HepG2 (cell line): ENCODE data around the gene HLA-DMB. TPM values are rescaled to one million over a fixed set of nuclear protein-coding genes. Genes with fewer than 3 reads are reported as not detected.

Source experiments
- HNF4G ChIP-seq, 2 experiments: sonication (generic) in 1 of 2; formaldehyde crosslinking in 1 of 2; IDR thresholded peaks; 2 replicates each; pipeline versions ENCODE4 v1.4.0 to v1.6.1; 2011 to 2020; ENCODE audit warnings: borderline replicate concordance in 2 of 2, low read depth in 2 of 2, mild to moderate bottlenecking in 2 of 2, low read length in 1 of 2, missing genetic modification reagents in 1 of 2, moderate library complexity in 1 of 2
- KDM5B ChIP-seq: sonication (generic); formaldehyde crosslinking; IDR thresholded peaks from 2 replicates; pipeline ENCODE4 v1.4.0; 2020; ENCODE audit warnings: missing genetic modification reagents, mild to moderate bottlenecking, borderline replicate concordance
- MAZ ChIP-seq, 2 experiments: sonication (generic) in 1 of 2; formaldehyde crosslinking in 1 of 2; IDR thresholded peaks; 2 replicates each; pipeline versions ENCODE4 v1.5.0 to v1.6.1; 2012 to 2020; ENCODE audit warnings: low read depth in 2 of 2, mild to moderate bottlenecking in 2 of 2, borderline replicate concordance in 1 of 2, improper control_type of control experiment in 1 of 2, low read length in 1 of 2, missing genetic modification reagents in 1 of 2, moderate library complexity in 1 of 2
- RBM39 ChIP-seq: fragments of 200-400 bp; formaldehyde crosslinking; IDR thresholded peaks from one replicate; pipeline ENCODE4 v1.6.1; 2018; ENCODE audit warnings: antibody characterized with exemption, mild to moderate bottlenecking, low read depth, low read length; ENCODE audit not compliant: poor library complexity, severe bottlenecking
- REPIN1 ChIP-seq: sonication (generic); formaldehyde crosslinking; IDR thresholded peaks from 2 replicates; pipeline ENCODE4 v1.8.0; 2022; ENCODE audit warnings: missing genetic modification reagents, low read depth, mild to moderate bottlenecking, borderline replicate concordance
- SRSF9 ChIP-seq: fragments of 200-400 bp; formaldehyde crosslinking; IDR thresholded peaks from 2 replicates; pipeline ENCODE4 v1.6.1; 2018; ENCODE audit warnings: borderline replicate concordance, mild to moderate bottlenecking, low read depth, low read length; ENCODE audit not compliant: insufficient read depth, poor library complexity, severe bottlenecking
- ZNF546 ChIP-seq: sonication (generic); formaldehyde crosslinking; conservative IDR thresholded peaks from 2 replicates; pipeline ENCODE4 v1.8.1; 2023; ENCODE audit warnings: mild to moderate bottlenecking, missing genetic modification reagents
- ZNF879 ChIP-seq: sonication (generic); formaldehyde crosslinking; IDR thresholded peaks from 2 replicates; pipeline ENCODE4 v1.8.1; 2023; ENCODE audit warnings: missing genetic modification reagents
- polyA plus RNA-seq, 8 experiments: library from polyadenylated mRNA; depleted of rRNA in 3 of 8; stranded (reverse) in 7 of 8; unstranded in 1 of 8; fragments of >200 nt; fragmentation: Illumina TruSeq in 4 of 8; extraction: Trizol in 4 of 8; gene quantifications; 2 replicates each; pipeline versions ENCODE4 v1.2.1 to v1.2.3, GENCODE V29; 2011 to 2016; ENCODE audit warnings: low read depth in 4 of 8, missing spikeins in 1 of 8, mixed read lengths in 1 of 8; ENCODE audit not compliant: insufficient read depth in 1 of 8
- total RNA-seq, 5 experiments: library from RNA; depleted of rRNA; stranded (reverse); fragments of >200 nt; fragmentation: Illumina TruSeq; extraction: Trizol; gene quantifications; 2 replicates each; pipeline ENCODE4 v1.2.3, GENCODE V29; 2016; ENCODE audit warnings: low read depth in 1 of 5
- TF ChIP-seq, protein P1 (sequence below), 2 experiments: sonication (generic) in 1 of 2; formaldehyde crosslinking in 1 of 2; IDR thresholded peaks; 2 replicates each; pipeline versions ENCODE4 v1.6.1 to v1.9.0; 2014 to 2022; ENCODE audit warnings: antibody characterized with exemption in 1 of 2, borderline replicate concordance in 1 of 2, inconsistent platforms in 1 of 2, low read depth in 1 of 2, missing genetic modification reagents in 1 of 2
- TF ChIP-seq, protein P2 (sequence below): sonication (generic); formaldehyde crosslinking; IDR thresholded peaks from 2 replicates; pipeline ENCODE4 v1.5.0; 2020; ENCODE audit warnings: missing genetic modification reagents, mild to moderate bottlenecking, borderline replicate concordance
- TF ChIP-seq, protein P3 (sequence below): sonication (generic); formaldehyde crosslinking; IDR thresholded peaks from 2 replicates; pipeline ENCODE4 v1.8.0; 2022; ENCODE audit warnings: mild to moderate bottlenecking, missing genetic modification reagents, moderate library complexity
- TF ChIP-seq, protein P4 (sequence below): sonication (generic); formaldehyde crosslinking; IDR thresholded peaks from 2 replicates; pipeline ENCODE4 v1.5.1; 2020; ENCODE audit warnings: missing genetic modification reagents, mild to moderate bottlenecking, borderline replicate concordance
- TF ChIP-seq, protein P5 (sequence below): sonication (generic); formaldehyde crosslinking; IDR thresholded peaks from 2 replicates; pipeline ENCODE4 v1.4.0; 2020; ENCODE audit warnings: mild to moderate bottlenecking, missing genetic modification reagents
- TF ChIP-seq, protein P6 (sequence below): sonication (generic); formaldehyde crosslinking; IDR thresholded peaks from 2 replicates; pipeline ENCODE4 v1.4.0; 2020; ENCODE audit warnings: missing genetic modification reagents, mild to moderate bottlenecking, borderline replicate concordance

The HLA-DMB gene
- total and polyA plus RNA-seq, 2 of the 13 experiments (the other 11 are each of a cell fraction or from before 2014, with no cell fraction given), result not detected

DNA sequence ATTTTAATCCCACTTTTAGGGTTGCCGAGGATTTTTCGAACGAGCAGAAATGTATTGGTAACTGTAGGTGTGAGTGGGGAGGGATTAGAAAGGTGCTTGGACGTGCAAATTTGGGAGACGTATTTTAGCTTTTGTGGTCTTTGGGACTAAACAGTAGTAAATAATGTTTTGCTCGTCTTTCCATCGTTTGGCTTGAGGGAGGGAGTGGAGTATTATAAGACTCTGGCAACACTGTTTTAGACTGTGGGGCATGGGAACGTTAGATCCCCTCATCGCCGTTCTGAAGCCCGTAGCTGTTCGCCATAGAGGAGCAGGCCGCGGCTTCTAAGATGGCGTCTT lies 30.4 kb upstream of the HLA-DMB start (continued):
- TF ChIP-seq, protein P1, sequence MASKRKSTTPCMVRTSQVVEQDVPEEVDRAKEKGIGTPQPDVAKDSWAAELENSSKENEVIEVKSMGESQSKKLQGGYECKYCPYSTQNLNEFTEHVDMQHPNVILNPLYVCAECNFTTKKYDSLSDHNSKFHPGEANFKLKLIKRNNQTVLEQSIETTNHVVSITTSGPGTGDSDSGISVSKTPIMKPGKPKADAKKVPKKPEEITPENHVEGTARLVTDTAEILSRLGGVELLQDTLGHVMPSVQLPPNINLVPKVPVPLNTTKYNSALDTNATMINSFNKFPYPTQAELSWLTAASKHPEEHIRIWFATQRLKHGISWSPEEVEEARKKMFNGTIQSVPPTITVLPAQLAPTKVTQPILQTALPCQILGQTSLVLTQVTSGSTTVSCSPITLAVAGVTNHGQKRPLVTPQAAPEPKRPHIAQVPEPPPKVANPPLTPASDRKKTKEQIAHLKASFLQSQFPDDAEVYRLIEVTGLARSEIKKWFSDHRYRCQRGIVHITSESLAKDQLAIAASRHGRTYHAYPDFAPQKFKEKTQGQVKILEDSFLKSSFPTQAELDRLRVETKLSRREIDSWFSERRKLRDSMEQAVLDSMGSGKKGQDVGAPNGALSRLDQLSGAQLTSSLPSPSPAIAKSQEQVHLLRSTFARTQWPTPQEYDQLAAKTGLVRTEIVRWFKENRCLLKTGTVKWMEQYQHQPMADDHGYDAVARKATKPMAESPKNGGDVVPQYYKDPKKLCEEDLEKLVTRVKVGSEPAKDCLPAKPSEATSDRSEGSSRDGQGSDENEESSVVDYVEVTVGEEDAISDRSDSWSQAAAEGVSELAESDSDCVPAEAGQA (IDR thresholded peaks at IDR 0.05; ENCODE audit: low read depth), result no peak
- TF ChIP-seq, protein P1 (CRISPR knock-in tag; IDR thresholded peaks at IDR 0.05; ENCODE audit: borderline replicate concordance), result peak; percentile 2; the same call in 1 of the 2 replicates
- TF ChIP-seq ZNF546 (no peak), RBM39 (no peak), KDM5B (CRISPR knock-in tag) (no peak), MAZ (IDR thresholded peaks at IDR 0.05; ENCODE audit: borderline replicate concordance, low read depth, low read length) (no peak), MAZ (CRISPR knock-in tag; IDR thresholded peaks at IDR 0.05; ENCODE audit: low read depth) (no peak), HNF4G (IDR thresholded peaks at IDR 0.05; ENCODE audit: borderline replicate concordance, low read depth, low read length) (no peak), HNF4G (CRISPR knock-in tag; IDR thresholded peaks at IDR 0.05; ENCODE audit: borderline replicate concordance, low read depth) (no peak), ZNF879 (CRISPR knock-in tag) (no peak), REPIN1 (CRISPR knock-in tag) (no peak), SRSF9 (no peak)
- TF ChIP-seq, protein P2, sequence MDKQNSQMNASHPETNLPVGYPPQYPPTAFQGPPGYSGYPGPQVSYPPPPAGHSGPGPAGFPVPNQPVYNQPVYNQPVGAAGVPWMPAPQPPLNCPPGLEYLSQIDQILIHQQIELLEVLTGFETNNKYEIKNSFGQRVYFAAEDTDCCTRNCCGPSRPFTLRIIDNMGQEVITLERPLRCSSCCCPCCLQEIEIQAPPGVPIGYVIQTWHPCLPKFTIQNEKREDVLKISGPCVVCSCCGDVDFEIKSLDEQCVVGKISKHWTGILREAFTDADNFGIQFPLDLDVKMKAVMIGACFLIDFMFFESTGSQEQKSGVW (CRISPR knock-in tag), result no peak
- TF ChIP-seq, protein P3, sequence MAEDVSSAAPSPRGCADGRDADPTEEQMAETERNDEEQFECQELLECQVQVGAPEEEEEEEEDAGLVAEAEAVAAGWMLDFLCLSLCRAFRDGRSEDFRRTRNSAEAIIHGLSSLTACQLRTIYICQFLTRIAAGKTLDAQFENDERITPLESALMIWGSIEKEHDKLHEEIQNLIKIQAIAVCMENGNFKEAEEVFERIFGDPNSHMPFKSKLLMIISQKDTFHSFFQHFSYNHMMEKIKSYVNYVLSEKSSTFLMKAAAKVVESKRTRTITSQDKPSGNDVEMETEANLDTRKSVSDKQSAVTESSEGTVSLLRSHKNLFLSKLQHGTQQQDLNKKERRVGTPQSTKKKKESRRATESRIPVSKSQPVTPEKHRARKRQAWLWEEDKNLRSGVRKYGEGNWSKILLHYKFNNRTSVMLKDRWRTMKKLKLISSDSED, result 0 out of 2 replicates have a peak, but pooled peaks have one; percentile 67
- TF ChIP-seq, protein P4, sequence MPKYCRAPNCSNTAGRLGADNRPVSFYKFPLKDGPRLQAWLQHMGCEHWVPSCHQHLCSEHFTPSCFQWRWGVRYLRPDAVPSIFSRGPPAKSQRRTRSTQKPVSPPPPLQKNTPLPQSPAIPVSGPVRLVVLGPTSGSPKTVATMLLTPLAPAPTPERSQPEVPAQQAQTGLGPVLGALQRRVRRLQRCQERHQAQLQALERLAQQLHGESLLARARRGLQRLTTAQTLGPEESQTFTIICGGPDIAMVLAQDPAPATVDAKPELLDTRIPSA (CRISPR knock-in tag), result peak; percentile 58; the same call in 1 of the 2 replicates
- TF ChIP-seq, protein P5, sequence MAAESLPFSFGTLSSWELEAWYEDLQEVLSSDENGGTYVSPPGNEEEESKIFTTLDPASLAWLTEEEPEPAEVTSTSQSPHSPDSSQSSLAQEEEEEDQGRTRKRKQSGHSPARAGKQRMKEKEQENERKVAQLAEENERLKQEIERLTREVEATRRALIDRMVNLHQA (CRISPR knock-in tag), result no peak
- TF ChIP-seq, protein P6, sequence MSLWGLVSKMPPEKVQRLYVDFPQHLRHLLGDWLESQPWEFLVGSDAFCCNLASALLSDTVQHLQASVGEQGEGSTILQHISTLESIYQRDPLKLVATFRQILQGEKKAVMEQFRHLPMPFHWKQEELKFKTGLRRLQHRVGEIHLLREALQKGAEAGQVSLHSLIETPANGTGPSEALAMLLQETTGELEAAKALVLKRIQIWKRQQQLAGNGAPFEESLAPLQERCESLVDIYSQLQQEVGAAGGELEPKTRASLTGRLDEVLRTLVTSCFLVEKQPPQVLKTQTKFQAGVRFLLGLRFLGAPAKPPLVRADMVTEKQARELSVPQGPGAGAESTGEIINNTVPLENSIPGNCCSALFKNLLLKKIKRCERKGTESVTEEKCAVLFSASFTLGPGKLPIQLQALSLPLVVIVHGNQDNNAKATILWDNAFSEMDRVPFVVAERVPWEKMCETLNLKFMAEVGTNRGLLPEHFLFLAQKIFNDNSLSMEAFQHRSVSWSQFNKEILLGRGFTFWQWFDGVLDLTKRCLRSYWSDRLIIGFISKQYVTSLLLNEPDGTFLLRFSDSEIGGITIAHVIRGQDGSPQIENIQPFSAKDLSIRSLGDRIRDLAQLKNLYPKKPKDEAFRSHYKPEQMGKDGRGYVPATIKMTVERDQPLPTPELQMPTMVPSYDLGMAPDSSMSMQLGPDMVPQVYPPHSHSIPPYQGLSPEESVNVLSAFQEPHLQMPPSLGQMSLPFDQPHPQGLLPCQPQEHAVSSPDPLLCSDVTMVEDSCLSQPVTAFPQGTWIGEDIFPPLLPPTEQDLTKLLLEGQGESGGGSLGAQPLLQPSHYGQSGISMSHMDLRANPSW (CRISPR knock-in tag), result no peak
